ENCODE data around the gene AKT1S1.
"Not testable (repeated sequence)": the region's sequence is repeated elsewhere in the genome, so short reads cannot be mapped to it uniquely, and the experiment has no call there.

Gene AKT1S1

DNA sequence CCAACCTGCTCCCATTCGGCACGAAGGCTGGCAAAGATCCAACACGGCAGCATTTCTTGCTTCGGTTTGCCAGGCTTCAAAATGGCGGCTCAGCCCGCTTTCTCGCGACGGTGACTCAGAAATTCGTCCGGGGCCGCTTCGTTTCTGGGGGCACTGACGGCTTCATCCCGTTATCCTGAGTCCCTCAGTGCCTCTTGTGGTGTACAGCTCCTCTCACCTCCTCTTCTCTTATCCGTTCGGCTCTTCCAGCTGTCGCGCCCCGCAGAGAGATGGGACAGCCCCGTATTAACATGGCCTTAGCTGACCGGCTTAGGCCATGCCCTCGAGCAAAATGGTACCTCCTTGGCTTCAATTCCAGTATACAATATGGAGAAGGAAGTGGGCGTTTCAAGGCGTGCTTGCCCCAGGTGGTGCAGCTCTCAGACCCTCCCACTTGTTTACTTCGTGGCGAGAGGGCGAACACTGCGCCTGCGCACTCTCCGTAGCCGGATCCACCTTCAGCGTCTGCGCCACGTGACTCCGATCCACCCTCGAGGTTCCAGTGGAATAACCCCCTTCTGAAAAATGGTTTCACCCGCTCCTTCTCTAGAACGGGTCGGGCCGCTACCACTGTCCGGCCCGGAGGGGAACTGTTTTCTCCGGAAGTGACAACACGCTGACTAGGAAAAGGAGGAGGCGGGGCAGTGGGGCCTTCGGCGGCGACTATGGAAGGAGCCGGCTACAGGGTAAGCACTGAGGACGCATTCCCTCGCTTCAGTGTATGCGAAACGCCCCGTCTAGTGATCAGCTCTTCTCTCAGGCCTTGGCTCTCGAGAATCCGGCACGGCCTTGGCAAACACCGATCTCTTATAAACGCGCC is at the start of gene AKT1S1, which contains the start of gene TBC1D17:
AKT1S1 (minus strand) TSS at position 336 of the 859 bp plus-strand sequence. CDS start 4,060 bp downstream, outside the sequence.
TBC1D17 (plus strand) TSS at position 683 of the 859 bp plus-strand sequence; CDS start at position 705, 22 bp downstream.
- peak; percentile 98 for DNase-seq

DNA sequence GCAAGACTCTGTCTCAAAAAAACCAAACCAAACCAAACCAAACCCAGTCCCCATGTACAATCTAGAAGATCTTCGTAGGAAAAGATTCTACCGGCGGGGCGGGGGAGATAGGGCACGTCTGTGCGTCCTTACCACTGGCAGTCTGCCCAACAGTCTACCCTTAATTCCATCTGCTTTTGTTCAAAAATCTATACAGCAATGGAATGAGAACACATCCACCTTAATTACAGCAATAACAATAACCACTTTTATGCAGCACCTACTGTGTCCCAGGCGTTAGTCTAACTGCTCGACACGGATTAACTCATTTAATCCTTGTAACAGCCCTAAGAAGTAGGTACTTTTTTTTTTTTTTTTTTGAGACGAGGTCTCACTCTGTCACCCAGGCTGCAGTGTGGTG is 49.4 kb upstream of the AKT1S1 start:
- DNase-seq = no peak

DNA sequence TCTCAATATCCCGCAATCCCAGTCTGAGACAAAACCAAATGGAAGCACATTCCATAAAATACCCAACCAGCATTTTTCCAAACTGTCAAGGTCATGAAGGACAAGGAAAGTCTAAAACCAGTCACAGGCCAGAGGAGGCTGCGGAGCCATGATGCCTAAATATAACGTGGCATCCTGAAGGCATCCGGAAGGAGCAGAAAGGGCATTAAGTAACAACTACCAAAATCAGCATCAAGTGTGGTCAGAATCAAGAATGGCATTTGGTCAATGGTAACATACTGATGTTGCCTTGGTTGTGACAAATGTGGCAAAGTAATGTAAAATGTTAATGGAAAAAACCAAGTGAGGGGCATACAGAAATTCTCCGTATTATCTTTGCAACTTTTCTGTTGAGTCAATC is 48.3 kb upstream of the AKT1S1 start:
- no peak for DNase-seq

GRCh38 chr19:49924881-49925210 is 47.7 kb upstream of the AKT1S1 start:
- DNase-seq = not testable (repeated sequence)

DNA sequence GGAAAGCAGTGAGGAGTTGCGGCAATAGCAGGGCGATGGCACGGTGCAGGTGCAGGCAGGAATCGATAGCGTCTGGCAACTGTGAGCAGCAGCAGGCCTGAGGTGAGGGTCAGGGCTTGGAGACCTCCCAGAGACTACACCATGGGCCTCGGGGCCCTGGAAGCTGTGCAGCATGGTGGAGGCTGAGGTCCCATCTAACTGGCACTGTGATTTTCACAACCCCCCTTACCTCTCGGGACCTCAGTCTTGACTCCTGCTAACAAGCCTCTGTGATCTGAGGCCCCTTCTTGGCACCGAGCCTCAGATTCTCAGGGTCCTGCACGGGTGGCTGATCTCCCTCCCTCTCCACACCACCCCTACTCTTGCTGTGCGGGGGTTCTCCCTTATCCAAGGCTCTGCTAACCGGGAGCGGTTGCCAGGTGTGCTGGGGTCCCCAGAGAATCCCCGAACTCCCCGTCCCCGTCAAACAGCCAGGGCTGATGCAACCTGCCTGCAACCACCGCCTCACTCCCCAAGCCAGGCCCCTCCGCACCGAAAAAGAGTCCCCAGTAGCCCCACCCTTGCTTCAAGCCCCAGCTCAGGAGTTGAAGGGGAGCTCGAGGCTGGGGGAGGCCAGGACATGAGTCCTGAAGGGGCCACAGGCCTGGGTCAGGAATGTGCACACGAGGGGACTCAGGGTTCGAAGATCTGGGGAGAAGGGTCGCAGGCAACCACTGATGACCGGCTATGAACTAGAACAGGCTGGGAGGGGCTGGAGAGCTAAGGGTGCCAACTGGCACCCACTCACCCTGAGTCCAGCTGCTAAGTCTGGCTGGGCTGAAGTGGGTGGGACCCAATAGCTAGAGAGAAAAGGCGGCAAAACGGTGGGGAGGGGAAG is 47.1 kb upstream of the AKT1S1 start:
- DNase-seq = no peak

DNA sequence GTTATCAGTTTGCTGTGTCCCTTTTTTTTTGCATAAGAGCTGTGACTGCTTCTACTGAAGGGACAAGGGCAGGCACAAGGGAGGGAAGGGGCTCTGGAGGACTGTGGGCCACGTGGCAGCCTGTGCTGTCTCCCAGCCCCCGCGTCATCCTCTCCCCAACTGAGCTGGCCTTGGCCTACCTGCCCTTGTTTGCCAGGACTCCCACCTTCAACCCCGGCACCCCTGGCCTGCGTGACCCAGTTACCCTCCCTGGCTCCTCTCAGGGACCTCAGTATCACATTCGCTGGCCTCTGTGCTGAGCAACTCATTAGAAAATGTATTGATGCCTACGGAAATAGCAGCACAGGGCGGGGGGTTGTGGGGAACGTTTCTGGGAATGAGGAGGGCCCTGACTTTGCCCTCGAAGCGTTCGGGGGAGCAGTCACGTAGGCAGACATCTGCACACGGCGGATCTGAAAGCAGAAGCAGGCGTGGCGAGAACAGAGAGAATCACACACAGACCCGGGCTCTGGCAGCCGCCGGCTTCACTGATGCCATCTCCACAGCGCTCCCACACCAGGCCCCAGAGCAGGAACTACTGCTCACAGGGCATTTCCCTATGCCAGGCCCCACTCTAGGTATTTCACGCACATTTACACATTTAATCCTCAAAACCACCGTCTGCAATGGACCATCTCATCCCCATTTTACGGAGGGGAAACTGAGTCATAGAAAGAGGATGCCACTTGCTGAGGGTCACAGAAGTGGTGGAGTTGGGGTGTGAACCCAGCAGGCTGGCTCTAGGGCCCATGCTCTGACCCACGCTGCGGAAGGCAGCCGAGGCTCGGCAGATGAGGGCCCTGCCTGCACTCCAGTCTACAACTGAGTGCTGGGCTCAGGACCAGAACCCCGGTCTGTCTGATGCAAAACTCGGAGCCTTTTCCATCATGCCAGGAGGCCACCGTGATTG is 46.2 kb upstream of the AKT1S1 start:
- no peak for DNase-seq

GRCh38 chr19:49921871-49922795 is 45.0 kb upstream of the AKT1S1 start:
- DNase-seq = no peak

DNA sequence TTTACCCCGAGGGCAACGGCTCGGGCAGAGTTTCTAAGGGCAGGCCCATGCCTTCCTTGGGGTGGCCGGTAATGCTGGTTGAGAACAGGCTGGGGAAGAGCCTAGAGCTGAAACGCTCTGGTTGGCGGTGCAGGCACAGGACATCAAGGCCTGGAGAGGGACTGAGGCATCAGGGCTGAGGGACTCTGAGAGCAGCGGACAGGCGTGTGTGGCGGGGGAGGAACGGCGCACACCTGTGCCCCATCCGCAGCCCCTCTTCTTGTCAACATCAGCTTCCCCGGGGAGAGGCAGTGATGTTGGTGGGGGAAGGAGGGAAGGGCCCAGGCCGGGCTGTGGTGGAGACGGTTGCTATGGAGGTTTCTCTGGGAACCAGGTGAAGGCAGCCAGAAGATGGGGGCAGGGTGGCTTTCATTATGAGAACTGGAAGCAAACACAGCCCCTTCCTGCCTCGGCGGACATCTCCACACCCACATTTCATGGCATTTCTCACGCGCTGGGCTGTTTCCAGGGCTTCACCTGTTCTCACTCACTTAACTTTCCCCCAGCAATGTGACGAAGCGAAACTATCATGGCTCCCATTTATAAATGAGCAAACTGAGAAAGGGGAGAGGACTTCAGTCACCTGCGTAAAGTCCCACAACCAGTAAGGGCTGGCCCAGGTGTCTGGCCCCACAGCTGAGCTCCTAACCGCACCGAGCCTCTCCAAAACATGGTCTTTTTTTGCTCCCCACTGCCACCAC is 43.6 kb upstream of the AKT1S1 start:
- no peak for DNase-seq

- no peak for DNase-seq
These were observed 40.9 kb upstream of the AKT1S1 start for GRCh38 chr19:49918089-49918488.

DNA sequence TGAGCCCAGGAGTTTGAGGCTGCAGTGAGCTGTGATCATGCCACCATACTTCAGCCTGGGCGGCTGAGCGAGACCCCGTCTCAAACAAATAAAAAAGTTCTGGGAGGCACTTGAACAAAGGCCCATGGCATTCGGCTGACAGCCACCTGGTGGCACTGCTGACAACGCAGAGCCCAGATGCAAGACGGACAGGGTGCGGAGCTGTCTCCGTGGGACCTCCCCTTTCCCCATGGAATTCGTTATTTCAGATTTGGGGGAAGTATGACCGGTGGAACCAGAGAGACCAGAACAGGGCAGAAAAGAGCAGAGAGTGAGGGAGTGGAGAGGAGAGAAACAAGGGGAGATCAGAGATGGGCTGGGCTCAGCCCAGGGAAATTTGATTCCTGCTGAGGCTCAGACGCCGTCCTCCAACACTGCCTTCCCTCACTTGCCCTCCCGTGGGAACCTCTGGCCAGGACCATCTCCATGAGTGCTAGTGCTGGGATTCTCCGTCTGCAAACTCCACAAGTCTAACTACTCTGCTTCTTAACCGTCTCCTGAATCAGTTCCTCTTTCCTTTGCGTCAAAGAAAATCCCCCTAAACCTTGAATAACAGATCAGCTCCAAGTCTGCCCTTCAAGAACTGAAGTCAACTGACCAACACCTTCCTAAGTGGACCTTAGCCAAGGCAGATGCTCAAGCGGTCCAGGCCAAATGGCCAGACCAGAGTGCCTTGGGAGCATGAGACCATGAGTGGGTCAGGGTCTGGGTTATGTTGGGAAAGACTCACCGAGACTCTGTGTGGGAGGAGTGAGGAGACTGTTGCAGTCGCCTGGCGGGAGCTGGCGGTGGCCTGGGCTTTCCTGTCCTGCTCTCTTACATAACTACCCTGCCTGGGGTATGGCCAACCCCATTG is 39.9 kb upstream of the AKT1S1 start:
- DNase-seq = no peak

GRCh38 chr19:49915271-49915670 is 38.1 kb upstream of the AKT1S1 start:
- DNase-seq = no peak

DNA sequence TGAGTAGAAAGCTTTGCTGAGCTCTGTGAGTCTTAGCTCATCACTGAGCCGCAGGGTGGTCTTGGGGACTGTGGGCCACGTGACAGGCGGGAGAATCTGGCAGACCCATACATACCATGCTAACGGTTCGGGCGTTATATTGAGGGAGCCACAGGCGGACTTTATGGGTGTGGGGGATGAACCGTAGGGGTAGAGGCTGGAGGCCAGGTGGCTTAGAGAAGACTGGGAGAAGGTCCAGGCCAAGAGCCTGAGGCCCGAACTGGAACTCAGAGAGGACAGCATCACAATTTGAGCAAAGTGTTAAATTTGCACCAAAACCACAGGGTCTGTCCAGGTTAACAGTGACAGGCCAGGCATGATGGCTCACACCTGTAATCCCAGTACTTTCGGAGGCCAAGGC is 36.6 kb upstream of the AKT1S1 start:
- DNase-seq = no peak

- no peak for DNase-seq
These were observed 36.0 kb upstream of the AKT1S1 start for GRCh38 chr19:49912965-49913685.

- no peak for DNase-seq
These were observed 34.4 kb upstream of the AKT1S1 start for GRCh38 chr19:49911381-49912145.

- no peak for DNase-seq
These were observed 33.0 kb upstream of the AKT1S1 start for GRCh38 chr19:49910179-49910578.

DNA sequence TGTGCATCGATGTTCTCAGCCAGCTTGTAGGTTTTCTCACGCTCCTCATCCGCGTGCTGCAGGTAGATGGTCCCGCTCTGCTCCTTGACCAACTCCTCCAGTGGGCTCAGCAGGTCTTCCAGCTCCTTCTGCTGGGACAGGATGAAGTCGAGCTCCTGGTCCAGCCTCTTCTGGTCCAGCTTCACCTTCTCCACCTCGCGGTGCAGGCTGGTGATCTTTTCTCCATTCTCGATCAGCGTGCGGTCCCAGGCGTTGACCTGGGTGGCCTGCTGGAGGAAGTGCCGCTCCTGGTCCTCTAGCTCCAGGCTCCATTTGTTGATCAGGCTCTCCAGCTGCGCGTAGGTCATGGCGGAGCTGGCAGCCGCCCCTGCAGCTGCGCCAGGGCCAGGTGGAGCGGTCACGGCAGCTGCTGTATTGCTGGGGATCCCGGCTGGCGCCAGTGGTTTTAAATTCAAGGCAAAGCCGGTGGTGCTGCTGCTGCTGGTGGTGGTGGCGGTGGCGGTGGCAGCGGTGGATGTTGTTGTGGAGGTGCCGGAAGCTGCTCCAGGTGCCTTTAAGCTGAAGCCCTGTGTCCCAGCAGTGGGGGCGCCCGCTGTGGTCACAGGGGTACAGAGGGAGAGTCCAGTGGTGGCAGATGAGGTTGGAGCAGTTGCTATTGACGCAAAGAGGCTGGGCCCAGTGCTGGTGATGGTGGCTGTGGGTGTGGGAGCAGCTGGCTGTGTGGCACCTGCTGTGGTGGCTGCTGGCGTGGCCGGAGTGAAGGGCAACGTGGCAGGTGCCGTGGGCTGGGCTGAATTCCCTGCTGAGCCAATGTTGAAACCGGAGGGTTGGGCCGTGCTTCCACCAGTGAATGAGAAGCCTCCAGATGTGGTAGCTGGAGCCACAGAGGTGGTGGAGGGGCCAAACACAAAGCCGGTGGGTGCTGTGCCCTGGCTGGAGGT is 31.6 kb upstream of the AKT1S1 start:
- no peak for DNase-seq
